NCI-H1417 (cell line): ENCODE data around the gene UGT1A7.

Source experiments
- DNase-seq, 3 experiments: peaks; one replicate each; lab custom pipeline; 2025; lab: John Stamatoyannopoulos, UW

Gene UGT1A7

DNA sequence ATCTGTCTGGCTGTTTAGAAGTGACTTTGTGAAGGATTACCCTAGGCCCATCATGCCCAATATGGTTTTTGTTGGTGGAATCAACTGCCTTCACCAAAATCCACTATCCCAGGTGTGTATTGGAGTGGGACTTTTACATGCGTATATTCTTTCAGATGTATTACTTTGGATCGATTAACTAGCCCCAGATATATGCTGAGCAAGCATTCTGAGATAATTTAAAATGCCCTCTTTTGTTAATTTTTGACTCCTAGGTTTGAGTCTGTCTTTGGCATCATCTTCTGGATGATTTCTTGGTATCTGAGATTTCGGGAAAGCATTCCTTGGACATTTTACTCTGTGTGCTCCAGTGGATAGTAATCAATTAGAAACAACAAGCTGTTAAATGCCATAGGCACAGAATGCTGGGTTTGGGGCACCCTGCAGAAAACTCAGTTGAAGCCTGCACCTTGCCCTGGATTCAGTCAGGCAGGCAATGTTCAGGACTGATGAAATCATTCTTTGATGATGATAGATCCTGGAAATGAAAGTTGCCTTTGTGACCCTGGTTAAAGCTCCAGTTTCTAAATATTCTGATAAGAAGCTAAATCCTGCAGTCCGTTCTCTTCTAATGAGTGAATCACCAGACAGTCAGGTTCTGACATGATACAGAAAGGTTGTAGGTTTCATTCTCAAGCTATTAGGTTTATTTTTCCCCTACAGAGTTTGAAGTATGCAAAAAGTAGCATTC, 79.5 kb downstream of the UGT1A7 start:
- DNase-seq = no peak

DNA sequence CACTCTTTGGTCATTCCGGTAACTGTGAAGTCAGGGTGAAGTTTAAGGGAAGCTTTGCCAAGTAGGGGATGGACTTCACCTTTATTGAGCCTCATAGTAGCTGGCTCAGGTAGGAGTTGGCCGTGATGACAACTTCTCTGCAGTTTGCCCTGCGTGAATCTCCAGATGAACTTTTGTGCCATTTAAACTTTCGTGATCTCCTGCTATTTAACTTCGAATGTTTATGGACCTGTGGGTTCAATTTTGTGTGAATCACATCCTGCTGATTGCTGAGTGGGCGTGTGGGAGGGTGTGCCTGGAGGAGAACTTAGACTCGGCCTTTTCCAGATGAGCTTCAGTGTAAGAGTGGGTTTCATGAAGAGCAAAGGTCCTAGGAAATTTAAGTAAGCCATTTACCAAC, 82.6 kb downstream of the UGT1A7 start:
- DNase-seq = no peak

DNA sequence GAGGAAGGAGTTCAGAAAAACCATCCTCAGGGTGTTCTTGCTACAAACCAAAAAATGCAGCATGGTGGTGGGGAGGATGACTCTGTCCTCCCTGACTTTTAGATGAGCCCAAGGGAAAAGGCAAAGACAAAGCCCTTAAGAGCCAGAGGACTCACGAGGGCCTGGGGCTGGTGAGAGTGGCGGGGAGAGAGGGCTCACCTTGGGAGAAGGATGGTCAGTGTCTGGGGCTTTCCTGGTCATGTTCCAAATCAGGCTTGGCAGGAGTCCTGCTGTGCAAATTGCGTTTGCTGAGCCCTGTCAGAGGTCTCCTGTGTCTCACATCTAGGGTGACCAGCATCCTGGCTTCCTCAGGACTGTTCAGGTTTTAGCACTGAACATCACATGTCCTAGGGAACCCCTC, 83.1 kb downstream of the UGT1A7 start:
- DNase-seq = no peak

DNA sequence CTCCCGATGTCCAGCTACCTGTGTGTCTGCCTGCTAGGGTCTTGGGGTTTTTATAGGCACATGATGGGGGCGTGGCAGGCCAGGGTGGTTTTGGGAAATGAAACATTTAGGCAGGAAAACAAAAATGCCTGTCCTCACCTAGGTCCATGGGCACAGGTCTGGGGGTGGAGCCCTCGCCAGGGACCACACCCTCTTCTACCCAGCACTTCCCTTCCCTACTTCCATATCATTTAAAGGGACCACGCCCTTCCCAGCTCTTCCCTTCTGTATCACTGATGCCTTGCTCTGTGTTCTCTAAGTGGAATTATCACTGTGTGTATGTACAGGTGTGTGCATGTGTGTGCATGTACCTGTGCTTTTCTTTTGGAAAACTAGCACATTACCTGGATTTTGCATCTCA, 84.7 kb downstream of the UGT1A7 start:
- no peak for DNase-seq

DNA sequence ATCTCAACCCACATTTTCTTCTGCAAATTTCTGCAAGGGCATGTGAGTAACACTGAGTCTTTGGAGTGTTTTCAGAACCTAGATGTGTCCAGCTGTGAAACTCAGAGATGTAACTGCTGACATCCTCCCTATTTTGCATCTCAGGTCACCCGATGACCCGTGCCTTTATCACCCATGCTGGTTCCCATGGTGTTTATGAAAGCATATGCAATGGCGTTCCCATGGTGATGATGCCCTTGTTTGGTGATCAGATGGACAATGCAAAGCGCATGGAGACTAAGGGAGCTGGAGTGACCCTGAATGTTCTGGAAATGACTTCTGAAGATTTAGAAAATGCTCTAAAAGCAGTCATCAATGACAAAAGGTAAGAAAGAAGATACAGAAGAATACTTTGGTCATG, 86.4 kb downstream of the UGT1A7 start:
- peak in 1 of 3 experiments; percentile 8 for DNase-seq

DNA sequence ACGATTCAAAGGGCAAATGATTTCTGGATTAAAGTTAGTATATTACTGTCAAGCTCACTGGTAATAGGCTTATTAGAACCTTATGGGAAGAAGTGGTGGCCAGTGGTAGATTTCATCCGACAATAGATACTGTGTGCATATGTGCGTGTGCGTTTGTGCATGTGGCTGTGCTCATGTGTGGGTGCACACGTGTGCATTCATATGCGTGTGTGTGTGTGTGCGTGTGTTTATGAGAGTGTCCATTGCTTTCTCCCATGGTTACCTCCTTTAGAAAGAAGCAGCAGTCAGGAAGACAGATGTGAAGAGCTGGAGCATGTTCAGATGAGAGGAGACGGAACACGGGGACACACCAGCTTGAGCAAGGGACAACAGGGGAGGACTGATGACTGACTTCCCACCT, 87.6 kb downstream of the UGT1A7 start:
- DNase-seq = no peak

DNA sequence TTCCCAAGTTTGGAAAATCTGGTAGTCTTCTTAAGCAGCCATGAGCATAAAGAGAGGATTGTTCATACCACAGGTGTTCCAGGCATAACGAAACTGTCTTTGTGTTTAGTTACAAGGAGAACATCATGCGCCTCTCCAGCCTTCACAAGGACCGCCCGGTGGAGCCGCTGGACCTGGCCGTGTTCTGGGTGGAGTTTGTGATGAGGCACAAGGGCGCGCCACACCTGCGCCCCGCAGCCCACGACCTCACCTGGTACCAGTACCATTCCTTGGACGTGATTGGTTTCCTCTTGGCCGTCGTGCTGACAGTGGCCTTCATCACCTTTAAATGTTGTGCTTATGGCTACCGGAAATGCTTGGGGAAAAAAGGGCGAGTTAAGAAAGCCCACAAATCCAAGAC, 90.5 kb downstream of the UGT1A7 start:
- DNase-seq = no peak

DNA sequence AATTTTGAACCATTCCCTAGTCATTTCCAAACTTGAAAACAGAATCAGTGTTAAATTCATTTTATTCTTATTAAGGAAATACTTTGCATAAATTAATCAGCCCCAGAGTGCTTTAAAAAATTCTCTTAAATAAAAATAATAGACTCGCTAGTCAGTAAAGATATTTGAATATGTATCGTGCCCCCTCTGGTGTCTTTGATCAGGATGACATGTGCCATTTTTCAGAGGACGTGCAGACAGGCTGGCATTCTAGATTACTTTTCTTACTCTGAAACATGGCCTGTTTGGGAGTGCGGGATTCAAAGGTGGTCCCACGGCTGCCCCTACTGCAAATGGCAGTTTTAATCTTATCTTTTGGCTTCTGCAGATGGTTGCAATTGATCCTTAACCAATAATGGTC, 90.9 kb downstream of the UGT1A7 start:
- DNase-seq = no peak

DNA sequence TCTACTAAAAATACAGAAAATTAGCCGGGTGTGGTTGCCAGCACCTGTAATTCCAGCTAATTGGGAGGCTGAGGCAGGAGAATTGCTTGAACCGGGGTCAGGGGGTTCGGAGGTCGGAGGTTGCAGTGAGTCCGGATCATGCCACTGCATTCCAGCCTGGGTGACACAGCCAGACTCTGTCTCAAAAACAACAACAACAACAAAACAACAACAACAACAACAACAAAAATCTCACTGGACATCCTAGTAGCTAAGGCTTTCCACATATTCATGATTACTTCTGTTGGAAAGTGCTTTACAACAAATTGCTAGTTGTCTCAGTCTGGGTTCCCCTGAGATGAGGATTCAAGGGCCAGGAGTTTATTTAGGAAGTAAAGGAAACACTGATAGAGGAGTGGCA, 92.2 kb downstream of the UGT1A7 start:
- DNase-seq = no peak

DNA sequence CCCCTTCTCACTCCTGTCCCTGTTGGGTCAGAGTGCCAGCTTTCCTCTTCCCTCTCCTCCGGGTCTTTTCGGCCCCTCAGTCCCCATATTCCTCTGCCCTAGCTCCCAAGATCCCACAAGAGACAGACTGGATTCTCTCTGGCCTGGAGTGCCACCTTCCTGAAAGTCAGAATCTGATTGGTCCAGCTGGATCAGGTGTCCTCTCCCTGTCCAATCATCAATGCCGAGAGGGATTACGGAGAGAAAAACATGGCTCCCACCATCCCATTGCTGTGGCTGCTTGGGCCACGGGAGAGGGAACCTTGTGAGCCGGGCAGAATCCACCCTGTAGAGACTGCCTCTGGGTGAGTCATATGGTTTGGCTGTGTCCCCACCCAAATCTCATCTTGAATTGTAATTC, 93.7 kb downstream of the UGT1A7 start:
- no peak for DNase-seq

DNA sequence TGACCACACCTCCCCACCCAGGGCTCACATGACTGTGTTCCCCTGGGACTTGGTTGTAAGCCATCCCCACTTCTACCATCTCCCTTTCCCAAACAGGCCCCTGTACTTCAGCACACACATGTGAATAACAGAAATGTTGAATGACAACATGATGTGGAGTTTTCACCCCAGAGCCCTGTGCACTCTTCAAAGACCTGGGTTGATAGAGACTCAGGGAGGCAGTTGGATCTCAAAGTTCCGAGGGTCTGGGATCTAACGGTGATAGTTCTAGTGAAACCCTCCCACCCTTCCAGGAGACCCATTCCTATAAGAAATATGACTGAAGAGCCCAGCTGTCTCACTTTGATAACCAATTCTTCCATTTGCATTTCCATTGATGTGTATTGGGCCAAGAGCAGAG, 96.3 kb downstream of the UGT1A7 start, which contains the start of gene MROH2A:
TSS of gene MROH2A (plus strand) at position 301 of the 400 bp plus-strand sequence. CDS start 1,029 bp downstream, outside the sequence.
- DNase-seq = no peak

DNA sequence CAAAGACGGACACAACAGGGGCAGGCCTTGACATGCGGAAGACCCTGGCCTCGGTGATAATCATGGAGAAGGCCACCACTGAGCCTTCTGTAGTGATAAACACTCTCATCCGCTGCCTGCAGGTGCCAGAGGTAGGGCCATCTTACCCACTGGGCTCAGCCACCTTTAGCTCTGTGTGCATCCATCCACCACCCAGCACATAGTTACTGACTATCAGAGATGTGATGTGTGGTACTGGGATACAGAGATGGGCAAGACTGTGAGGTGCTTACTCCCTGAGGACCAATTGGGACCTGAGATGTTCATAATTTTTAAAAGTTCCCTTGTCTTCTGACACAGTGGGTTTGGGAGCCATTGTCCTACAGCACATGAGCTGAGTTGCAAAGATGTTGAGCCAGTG, 98.0 kb downstream of the UGT1A7 start:
- no peak for DNase-seq

DNA sequence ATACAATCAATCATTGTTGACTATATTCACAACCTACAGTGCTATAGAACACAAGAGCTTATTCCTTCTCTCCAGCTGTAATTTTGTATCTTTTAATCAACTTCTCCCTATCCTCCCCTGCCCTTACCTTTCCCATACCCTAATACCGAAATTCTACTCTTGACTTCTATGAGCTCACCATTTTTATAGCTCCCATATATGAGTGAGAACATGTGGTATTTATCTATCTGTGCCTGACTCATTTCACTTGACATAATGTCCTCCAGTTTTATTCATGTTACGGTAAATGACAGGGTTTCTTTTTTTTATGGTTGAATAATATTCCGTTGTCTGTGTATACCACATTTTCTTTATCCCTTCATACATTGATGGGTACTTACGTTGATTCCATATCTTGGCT, 99.1 kb downstream of the UGT1A7 start:
- DNase-seq = no peak

DNA sequence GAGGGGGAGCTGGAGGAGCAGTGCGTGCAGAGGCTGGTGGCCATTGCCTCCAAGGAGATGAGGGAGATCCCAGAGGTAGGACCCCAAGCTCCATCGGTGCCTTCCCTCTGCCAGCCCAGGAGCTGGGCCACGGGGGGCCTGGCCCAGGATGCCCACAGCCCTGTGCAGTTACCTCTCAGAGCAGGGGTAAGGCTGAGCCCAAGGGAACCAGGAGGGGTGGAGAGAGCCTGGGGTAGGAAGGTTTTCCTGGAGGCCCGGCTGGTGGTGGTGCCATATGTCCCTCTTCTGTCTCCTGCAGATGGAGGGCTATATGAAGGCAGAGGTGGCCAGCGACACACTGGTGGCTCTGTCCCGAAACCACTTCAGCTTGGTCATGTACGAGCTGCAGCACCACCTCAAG, 107.9 kb downstream of the UGT1A7 start:
- no peak for DNase-seq

DNA sequence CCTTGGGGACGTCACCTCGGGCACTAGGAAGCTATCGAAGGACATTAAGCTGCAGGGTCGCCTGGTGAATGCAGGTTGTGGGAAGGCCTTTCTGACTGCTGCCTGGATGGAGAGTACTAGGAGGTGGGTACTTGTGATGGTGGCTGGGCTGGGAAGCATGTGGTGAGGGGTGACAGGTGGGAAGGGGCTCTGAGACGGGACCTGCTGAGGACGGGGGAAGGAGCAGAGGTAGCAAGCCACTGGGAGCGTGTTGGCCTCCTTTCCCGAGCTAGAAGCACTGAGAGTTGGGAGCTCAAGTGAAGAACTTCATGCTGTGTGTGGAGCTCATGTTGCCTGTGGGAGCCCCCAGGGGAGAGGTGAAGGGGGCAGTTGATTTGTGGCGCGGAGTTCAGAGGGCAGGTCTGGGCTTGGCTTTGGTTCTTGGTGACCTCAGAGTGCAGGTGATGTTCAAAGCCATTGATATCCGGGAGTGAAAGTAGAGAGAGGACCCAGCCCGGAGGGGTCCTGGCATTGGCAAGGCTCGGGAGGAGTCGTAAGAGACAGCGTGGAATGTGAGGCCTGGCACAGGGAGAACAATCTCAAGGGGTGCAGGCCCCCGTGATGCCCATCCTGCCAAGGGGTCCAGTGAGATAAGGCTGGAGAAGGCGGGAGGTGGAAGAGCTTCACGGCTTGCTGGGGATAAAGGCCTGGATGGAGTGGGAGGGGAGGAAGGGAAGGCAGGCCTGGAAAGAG, 109.6 kb downstream of the UGT1A7 start:
- DNase-seq = no peak

DNA sequence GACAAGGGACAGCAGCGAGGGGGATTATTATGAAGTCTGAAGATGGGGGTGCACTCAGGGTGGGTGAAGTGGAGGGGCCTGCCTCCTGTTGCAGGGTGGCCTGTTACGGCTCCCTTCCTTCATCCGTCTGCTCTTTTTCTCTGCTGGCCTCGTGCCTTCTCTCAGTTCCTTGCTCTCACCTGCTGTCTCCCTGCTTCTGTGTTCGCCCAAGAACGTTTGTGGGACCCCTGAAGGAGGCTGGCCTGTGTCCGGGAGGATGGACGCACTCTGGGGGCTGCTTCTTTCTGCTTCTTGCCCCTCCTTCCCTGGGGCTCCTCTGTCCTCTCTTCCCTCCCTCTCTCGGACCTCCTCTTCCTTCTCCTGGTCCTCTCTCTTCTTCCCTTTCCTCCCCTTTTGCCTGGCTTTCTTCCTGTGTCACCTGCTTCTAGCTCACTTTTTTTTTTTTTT, 110.2 kb downstream of the UGT1A7 start:
- no peak for DNase-seq

DNA sequence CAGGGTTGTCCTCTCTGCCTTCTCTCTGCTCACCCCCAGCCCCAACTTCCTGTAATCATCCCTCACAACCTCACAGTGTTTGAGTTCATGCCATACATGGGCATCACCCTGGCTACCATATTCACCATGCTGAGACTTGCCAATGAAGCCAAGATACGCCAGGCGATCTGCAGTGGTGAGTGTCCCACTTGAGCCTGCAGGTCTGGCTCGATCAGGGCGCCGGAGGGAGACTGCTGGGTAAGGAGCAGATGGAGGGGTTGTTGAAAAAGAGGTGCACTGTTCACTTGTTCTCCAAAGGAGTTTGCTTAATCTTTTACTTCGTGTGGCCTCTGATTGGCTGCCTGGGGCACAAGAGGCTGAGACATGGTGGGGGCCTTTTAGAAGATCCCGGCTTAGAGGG, 111.0 kb downstream of the UGT1A7 start:
- no peak for DNase-seq

DNA sequence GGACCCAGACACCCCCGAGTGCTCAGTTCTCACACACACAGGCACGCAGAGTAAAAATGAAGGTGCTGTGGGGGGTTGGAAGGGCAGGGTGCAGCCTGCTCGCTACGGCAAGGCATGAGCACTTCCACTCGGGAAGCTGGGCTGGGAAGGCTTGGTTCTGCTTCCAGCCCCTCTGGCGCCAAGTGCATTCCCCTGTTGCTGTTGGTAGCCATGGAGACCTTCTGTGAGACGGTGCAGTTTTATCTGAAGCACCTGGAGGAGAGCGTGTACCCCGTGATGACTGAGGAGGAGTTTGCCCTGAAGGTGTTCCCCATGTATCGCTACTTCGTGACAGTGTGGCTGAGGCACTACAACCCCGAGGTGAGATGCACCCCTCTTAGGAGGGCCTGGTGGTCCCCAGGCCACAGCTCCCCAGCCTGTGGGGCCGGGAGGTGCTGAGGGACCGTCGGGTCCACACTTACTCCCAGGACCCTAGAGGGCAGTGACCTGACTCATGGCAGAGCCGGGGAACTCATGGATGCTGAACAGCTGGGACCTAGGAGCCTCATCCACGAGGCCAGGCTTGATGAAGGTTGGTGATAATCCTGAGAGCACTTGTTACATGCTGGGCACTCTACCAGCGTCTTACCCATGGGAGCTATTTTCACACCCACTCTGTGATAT, 111.9 kb downstream of the UGT1A7 start:
- DNase-seq = peak; percentile 2 to 59 (median 13)

DNA sequence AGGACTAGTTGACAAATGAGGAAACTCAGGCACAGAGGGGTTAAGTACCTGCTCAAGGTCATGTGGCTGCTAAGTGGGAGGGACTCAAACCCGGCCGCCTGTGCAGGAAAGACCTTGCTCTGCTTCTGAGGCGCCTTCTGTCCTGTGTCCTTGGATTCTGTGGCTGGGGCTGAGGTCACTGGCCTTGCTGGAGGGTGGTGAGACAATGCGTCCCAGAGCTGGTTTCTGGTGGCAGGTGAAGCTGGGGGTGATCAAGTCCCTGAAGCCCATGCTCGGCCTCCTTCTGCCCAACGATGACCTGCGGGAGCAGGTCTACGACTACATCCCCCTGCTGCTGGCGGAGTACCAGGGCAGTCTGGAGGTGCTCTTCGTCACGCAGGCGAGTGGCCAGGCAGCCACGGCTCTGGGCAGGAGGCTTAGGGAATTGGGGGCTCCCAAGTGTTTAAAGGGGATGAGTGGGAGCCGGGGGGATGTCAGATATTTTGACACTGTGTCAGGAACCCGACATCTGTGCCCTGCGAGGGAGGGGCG, 112.5 kb downstream of the UGT1A7 start:
- DNase-seq = no peak

DNA sequence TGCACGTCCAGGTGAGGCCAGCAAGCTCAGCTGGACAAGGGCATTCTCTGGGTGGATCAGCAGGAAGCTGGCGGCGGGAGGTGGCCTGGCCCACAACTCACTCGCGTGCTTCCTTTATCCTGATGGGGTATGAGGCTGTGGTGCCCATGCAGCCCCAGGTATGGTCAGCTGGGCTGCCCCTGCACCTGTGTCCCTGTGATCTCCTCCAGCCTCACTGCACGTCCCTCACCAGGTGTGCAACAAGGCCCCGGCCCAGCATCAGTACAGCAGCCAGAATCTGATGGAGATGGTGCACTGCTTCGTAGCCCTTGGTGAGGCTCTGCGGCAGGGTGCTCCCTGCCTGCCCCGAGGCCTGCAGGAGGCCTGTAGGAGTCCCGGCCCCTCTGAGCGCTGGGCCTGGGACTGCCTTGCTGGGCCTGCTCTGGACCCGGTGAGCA, 114.1 kb downstream of the UGT1A7 start:
- DNase-seq = no peak

DNA sequence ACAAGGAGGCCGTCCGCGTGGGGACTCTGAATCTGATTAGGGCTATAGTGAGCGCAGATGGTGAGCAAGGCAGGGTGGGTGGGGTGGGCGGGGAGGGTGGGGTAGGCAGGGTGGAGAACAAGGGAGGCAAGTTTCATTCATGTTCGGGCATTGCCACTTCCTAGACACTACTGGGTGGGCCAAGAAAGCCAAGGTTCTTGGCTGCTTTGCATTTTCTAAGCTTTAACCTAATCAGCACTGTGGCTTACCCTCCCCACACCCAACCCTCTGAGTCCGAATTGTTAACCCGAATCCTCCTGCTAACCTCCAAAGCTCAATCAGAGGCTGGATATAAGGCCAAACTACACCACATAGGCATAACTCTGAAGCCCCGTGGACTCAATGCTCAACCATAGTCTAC, 114.6 kb downstream of the UGT1A7 start:
- no peak for DNase-seq

DNA sequence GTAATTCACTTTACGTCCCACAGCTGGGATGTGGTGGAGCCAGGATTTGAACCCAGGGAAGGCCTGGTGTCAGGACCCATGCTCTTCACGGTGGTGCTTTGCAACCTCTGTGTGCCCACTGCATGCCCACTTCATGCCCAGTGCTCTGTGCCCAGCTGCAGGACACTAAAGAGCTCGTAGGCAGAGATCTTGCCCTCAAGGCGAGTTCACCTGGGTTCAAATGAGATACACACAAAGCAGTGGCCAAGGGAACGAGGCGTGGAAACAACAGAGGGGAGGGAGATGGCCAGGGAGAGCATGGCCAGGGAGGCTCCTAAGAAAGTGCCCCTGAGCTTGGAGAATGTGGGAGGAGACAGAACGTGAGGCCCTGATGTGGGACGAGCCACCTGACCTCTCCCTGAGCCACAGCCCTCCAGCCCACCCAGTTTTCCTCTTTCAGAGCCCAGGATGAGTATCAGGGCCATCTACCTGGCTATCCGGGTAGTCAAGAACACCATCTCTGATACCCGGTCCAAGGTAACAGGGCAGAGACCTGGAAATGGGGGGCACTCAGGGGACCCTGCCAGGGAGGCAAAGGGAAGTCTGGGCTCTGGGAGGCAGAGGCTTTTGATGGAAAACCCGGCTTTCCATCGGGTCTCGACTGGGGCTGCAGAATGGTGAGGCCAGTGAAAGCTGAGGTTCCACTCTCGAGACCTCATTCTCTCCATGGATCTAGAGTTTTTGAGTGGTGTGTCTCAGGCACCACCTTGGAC, 116.8 kb downstream of the UGT1A7 start:
- DNase-seq = no peak
